Stimulated activated CD4-positive, alpha-beta T cell treated with anti-CD3 and anti-CD28 coated beads, Interleukin-15, amount 100 ng/mL, for 48 hours (primary cell): ENCODE data around the gene MYH6.

Experiments used
- DNase-seq, 2 donors: peaks; one replicate each; pipeline ENCODE4 v3.0.0-alpha.2; 2020; ENCODE audit warnings: low read depth in 2 of 2

The MYH6 gene

GRCh38 chr14:23377573-23378563 lies 30.2 kb downstream of the MYH6 start:
- DNase-seq: no peak

- DNase-seq: no peak
Observed at GRCh38 chr14:23377198-23377550, 30.9 kb downstream of the MYH6 start.

GRCh38 chr14:23376482-23377197 lies 31.4 kb downstream of the MYH6 start, which contains the start of gene CMTM5:
CMTM5 (plus strand) TSS chr14:23377046; CDS start chr14:23377252, 206 bp downstream.
- DNase-seq: no peak

- no peak for DNase-seq
Observed at GRCh38 chr14:23375527-23376251, 32.4 kb downstream of the MYH6 start.

- no peak for DNase-seq
Observed at GRCh38 chr14:23373041-23373440, 35.0 kb downstream of the MYH6 start.

GRCh38 chr14:23372509-23372908 lies 35.6 kb downstream of the MYH6 start, which contains the start of gene IL25:
IL25 (plus strand) TSS chr14:23372809.
- DNase-seq: no peak

- no peak for DNase-seq
Observed at GRCh38 chr14:23371865-23372264, 36.2 kb downstream of the MYH6 start.

- no peak for DNase-seq
Observed at GRCh38 chr14:23370221-23370620, 37.9 kb downstream of the MYH6 start.

GRCh38 chr14:23366426-23366921 lies 41.6 kb downstream of the MYH6 start:
- no peak for DNase-seq

GRCh38 chr14:23365732-23366425 lies 42.2 kb downstream of the MYH6 start:
- no peak for DNase-seq

- no peak for DNase-seq
Observed at GRCh38 chr14:23365036-23365731, 42.9 kb downstream of the MYH6 start, which contains the start of gene EFS. EFS (minus strand) TSS chr14:23365172; CDS start chr14:23365025, 147 bp downstream.

- DNase-seq: no peak
Observed at GRCh38 chr14:23364164-23365035, 43.7 kb downstream of the MYH6 start.

- DNase-seq: no peak
Observed at GRCh38 chr14:23362200-23362599, 45.9 kb downstream of the MYH6 start.

- no peak for DNase-seq
Observed at GRCh38 chr14:23361763-23362162, 46.3 kb downstream of the MYH6 start.

GRCh38 chr14:23361320-23361719 lies 46.8 kb downstream of the MYH6 start:
- DNase-seq: no peak

GRCh38 chr14:23360496-23360895 lies 47.6 kb downstream of the MYH6 start:
- DNase-seq: no peak

GRCh38 chr14:23359722-23360447 lies 48.2 kb downstream of the MYH6 start:
- DNase-seq: no peak

GRCh38 chr14:23359167-23359626 lies 48.9 kb downstream of the MYH6 start:
- no peak for DNase-seq
